Stimulated activated CD4-positive, alpha-beta T cell treated with anti-CD3 and anti-CD28 coated beads, Interleukin-4, amount 100 ng/mL, for 1 hour (primary cell): ENCODE results near the gene TMPRSS3.
A peak's percentile ranks its signal among the peaks of the same experiment; 100 is the strongest.

Source experiments
- DNase-seq: peaks from one replicate; pipeline ENCODE4 v3.0.0-alpha.2; 2020

TMPRSS3 gene

DNA sequence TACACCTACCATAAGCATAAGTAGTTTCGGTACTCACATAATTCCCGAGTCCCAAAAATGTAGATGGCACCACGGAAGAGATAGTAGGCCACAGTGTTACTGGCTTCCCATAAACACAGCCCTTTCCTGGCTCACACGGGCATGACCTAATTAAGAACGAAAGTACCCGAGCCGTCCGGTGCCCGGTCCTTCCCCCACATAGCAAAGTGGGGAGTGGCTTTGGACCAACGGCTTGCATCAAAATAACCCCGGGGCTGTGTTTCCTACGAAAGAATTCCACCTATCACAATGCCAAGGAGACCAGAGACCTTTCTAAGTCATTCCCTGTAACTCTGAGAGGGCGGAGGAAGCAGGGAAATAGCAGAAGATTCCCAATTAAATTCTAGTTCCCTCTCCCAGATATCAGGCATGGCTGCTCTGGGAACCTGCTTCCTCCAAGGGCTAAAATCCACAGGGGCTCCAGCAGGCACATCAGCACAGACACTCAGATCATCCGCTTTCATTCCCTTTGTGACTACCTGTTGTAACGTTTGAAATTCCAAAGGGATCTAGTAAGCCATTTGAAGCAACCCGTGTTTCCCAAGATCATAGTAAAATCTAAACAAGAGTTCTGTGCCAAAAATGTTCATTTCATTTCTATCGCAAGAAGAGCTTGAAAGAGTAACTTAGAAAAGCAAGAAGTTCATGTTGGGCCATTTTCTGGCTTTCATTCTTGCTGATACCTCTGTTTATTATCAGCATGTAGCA is at the start of gene TMPRSS3:
TSS of gene TMPRSS3 (minus strand) at position 148 of the 747 bp plus-strand sequence. CDS start 635 bp downstream, outside the sequence.
- no peak for DNase-seq

DNA sequence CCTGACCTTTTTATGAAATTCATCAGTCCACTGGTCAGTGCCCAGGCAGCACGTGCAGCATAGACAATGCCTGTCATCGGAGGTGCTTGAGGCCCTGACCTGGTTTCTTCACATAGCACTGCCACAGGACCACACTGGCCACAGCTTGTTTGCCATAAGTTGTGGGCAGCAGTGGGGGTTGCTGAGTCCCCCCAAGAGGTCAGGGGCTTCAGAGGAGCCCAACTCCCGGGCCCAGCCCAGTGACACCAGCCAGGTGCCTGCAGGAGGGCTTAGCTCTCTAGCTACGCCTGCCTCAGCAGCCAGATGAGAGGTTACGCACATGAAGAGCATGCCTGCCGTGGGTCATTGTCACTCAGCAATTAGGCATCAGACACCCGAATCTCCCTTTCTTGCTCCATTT is 49.5 kb upstream of the TMPRSS3 start:
- no peak for DNase-seq

- no peak for DNase-seq
These were observed 48.9 kb upstream of the TMPRSS3 start for GRCh38 chr21:42444745-42445059.

DNA sequence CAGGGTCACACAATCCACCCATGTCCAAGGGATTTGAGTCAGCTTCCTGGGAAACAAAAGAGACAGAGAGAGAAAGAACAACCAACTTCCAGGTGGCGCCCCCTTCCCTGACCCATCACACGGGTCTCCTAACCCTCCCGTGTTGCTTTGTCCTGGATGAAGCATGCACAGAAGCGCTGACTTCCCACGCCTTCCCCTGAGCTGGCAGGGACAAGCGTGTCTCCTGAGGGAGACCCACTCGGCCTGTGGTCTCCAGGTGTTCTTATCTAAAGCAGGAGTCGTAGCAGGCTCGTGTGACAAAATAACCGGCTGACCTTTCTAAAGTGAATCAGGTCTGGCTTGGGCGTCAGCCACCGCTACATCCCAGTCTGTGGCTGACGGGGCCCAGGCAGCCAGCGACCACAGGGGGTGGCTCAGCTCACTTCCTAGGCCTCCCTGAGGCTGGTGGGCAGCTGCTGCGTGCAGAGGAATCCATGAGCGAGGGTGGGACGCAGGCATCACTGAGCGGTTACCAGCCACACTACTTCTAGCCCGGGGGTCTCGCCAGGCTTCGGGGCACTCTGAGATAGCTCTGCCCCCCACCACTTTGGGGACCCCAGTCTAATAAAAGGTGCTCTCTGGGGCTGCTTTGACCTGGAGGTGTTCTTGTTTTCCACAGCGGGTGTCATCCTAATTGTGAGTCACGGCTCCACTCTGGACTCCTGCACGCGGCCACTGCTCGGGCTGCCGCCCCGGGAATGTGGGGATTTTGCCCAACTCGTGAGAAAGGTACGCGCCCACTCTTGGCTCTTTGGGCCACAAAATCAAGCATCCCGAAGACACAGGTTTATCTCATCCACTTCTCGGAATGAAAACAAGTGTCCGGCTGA is 48.3 kb upstream of the TMPRSS3 start:
- DNase-seq: no peak

GRCh38 chr21:42443181-42443785 is 47.4 kb upstream of the TMPRSS3 start:
- DNase-seq: no peak

DNA sequence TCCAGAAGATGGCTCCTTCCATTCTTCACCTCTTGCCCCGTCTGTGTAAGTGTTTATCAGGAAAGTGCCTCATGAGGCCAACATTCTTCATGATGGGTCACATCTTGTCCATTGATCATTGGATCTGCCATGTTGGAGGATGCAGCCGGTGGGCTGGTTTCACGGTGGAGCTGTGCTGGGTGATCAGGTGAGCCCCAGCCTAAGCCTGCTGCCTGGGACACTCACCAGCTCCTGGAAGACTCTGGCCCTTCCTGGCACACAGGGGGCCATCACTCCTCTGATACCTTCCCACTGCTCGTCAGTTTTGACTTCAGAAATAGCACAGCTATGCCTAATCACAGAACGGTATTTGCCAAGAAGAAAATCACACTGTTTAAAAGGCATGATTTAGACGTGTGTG is 46.1 kb upstream of the TMPRSS3 start:
- DNase-seq: no peak

DNA sequence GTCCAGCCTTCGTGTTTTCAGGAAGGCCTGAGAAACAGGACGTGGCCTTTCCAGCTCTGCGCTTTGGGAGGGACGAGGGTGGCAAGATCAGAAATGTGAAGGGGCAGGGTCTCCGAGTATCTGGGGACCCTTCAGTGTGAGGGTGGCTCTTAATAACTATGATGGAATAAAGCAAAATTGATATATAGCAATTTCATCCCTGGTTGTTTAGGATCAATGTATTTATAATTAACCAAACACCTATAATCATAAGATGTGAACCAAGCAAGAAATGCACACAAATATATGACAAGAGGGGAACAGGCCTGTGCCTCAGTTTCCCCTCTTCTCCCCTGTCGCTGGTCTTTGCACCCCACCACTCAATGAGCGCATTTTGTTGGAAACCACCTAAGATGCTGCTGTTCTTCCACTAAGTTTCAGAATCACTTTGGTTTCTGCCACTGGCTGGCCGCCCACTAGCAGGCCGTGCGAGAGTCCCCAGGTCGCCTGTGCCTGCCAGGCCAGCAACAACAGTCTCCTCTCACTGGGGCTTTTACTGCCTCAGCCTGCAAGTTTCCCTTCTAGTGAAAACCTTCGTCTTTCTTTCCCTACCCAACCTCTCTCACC is 44.4 kb upstream of the TMPRSS3 start:
- DNase-seq: no peak

- peak; percentile 27 for DNase-seq
These were observed 43.7 kb upstream of the TMPRSS3 start for GRCh38 chr21:42439284-42440186.

- no peak for DNase-seq
These were observed 42.7 kb upstream of the TMPRSS3 start for GRCh38 chr21:42438316-42439205.

DNA sequence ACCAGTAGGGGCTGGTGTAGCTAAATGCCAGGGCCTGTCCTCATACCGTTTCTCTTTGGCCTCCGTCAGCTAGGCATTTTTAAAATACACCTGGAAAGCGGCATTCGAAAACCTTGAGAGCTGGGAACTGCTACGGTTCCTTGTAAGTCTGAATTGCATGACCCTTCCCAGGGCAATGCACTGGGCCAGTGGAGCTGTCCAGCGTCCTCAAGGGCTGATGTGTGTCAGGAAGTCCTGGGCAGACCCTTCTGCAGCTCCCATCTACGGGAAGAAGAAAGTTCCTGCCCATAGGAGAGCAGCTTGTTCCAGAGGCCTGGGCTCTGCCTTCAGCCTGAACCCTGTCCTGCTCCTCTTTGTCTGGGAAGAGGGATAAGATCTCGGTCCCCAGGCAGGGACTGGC is 41.9 kb upstream of the TMPRSS3 start:
- DNase-seq: no peak

GRCh38 chr21:42436914-42437313 is 41.1 kb upstream of the TMPRSS3 start:
- no peak for DNase-seq

DNA sequence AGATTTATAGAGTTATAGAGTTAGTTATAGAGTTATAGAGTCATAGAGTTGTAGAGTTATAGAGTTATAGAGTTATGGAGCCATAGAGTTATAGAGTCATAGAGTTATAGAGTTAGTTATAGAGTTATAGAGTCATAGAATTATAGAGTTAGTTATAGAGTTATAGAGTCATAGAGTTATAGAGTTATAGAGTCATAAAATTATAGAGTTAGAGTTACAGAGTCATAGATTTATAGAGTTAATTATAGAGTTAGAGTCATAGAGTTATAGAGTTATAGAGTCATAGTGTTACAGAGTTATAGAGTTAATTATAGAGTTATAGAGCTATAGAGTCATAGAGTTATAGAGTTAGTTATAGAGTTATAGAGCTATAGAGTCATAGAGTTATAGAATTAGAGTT is 40.0 kb upstream of the TMPRSS3 start:
- DNase-seq: no peak

DNA sequence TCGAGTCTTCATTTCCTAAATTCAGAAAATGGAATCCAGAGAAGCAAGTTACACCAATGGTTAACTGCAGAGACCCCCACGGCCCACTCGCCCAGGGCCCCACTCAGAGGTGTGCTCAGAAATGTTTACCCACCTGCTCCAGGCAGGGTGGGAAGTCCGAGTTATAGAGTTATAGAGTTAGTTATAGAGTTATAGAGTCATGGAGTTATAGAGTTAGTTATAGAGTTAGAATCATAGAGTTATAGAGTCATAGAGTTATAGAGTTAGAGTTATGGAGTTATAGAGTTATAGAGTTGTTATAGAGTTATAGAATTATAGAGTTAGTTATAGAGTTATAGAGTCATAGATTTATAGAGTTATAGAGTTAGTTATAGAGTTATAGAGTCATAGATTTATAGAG is 39.5 kb upstream of the TMPRSS3 start:
- no peak for DNase-seq

- no peak for DNase-seq
These were observed 39.0 kb upstream of the TMPRSS3 start for GRCh38 chr21:42434884-42435283.

- no peak for DNase-seq
These were observed 38.2 kb upstream of the TMPRSS3 start for GRCh38 chr21:42433946-42434551.

DNA sequence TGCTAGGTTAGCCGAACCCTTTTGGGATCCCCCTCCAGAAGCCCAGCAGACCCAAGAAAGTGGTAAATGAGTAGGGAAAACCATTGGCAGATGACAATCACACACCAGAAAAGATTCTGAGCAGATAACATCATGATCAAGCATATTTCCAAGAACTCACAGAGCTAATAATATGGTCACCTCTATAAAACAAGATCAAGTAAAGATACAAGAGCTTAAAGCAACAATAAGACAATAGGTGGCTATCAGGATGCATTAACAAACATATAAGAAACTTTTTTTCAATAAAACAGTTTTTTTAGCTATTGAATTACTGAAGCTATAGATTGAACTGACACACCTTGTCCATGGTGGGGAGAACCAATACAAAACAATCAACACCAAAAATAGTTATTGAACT is 36.8 kb upstream of the TMPRSS3 start:
- DNase-seq: no peak

DNA sequence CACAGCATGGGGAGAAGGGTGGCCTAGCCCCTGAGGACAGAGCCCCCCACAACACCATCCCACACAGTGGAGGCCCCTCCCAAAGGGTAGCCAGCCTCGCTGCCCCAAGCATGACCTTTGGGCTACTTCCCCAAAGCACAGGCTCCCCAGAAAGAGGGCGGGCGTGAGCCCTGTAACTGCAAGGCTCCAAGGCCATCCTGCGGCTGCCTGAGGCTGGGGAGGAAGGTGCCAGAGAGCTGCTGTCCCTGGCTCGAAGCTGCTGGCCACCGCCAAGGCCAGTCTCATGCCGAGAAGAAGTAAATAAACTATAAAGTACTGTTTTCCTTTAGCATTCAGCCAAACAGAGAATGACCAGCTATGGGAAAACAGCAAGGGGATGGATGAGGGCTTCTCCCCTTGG is 35.3 kb upstream of the TMPRSS3 start:
- no peak for DNase-seq

- no peak for DNase-seq
These were observed 34.7 kb upstream of the TMPRSS3 start for GRCh38 chr21:42430521-42430920.

GRCh38 chr21:42429856-42430255 is 34.0 kb upstream of the TMPRSS3 start:
- DNase-seq: no peak

DNA sequence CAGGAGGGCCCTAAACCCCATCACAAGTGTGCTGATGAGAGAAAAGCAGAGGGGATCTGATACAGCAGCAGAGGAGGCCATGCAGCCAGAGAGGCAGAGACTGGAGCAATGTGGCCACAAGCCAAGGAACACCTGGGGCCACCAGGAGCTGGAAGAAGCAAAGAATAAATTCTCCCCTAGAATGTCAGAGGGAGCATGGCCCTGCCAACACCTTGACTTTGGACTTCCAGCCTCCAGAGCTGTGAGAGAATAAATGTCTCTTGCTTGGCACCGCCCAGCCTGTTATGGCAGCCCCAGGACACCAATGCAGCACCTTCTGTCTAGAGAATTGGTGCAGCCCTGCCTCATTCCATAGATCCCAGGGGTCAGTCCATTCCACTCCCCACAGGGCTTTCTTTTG is 33.2 kb upstream of the TMPRSS3 start:
- no peak for DNase-seq
